ENCODE results near the gene SPATA20.

Gene SPATA20

DNA sequence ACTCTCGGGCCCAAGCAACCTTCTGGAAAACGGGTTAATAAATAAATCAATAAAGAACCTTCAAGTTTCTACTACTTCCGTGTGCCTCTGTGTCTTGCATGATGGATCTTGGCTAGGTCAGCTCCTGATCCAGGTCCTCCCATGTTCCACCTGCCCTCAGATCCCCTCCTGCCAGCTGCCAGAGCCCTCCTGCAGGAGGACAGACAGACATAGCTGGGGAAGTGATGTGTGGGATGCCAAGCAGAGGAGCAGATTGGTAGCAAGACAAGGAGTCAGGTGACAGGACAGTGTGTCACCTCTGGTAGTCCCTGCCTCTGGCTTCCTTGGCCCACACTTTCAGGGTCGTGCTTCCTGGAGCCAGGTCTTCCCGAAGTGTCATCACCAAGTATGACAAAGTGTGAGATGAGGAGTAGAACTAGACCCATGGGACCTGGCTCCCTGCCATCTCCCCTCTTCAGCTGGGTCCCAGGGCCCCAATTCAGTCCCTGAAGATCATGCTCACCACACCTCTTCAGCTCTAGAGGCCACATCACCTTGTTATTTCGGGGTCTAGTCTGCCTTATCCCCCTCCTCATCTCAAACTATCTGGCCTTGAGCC is 15.4 kb upstream of the SPATA20 start:
- H3K4me1 ChIP-seq (ENCODE audit: insufficient read depth, low read length), result peaks cover 13% of the 10 kb centered on the region
- H3K36me3 ChIP-seq (ENCODE audit: insufficient read depth, low read length), result no peaks in the 10 kb centered on the region
- H3K9me3 ChIP-seq (ENCODE audit: control insufficient read depth, insufficient read depth, low read length), result no peaks in the 10 kb centered on the region
- no peak overlapping the region for H3K9ac ChIP-seq (ENCODE audit: low read depth, low read length)

- Histone ChIP-seq H3K9me3 (ENCODE audit: control insufficient read depth, insufficient read depth, low read length) (no peaks in the 10 kb centered on the region), H3K4me1 (ENCODE audit: insufficient read depth, low read length) (peaks cover 13% of the 10 kb centered on the region), H3K9ac (ENCODE audit: low read depth, low read length) (peak within 1 kb of the TSS; percentile 46; the same call in 1 of the 2 replicates), H3K36me3 (ENCODE audit: insufficient read depth, low read length) (no peaks in the 10 kb centered on the region)
These were observed 14.4 kb upstream of the SPATA20 start, which contains the start of gene EPN3 for GRCh38 chr17:50532452-50533024. Gene EPN3 (plus strand): TSS chr17:50532735. CDS start chr17:50536557, 3,822 bp downstream.

GRCh38 chr17:50533185-50533584 is 13.8 kb upstream of the SPATA20 start:
- Histone ChIP-seq H3K4me1 (ENCODE audit: insufficient read depth, low read length) (peaks cover 13% of the 10 kb centered on the region), H3K36me3 (ENCODE audit: insufficient read depth, low read length) (no peaks in the 10 kb centered on the region), H3K9me3 (ENCODE audit: control insufficient read depth, insufficient read depth, low read length) (no peaks in the 10 kb centered on the region), H3K9ac (ENCODE audit: low read depth, low read length) (peak overlapping the region; percentile 46; the same call in 1 of the 2 replicates)

DNA sequence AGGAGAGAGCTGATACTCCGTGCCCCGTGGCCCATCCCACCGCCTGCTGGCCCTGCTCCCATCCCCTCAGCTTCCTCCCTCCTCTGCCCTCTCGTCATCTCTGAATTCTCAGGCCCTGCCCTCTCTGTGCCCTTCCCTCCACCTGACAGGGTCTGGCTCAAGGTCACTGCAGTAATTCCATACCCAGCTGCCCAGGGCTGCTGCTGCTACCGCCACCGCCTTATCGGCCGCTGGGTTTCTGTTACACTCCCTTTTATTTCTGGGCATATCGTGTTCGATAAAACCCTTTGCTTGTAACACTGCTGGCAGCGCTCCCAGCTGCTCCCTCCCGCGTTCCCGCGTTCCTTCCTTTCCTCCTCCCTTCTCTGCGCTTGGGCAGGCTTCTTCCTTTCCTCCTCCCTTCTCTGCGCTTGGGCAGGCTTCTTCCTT is 13.2 kb upstream of the SPATA20 start:
- peaks cover 15% of the 10 kb centered on the region for H3K4me1 ChIP-seq (ENCODE audit: insufficient read depth, low read length)
- H3K9ac ChIP-seq (ENCODE audit: low read depth, low read length), result peak overlapping the region; percentile 46; the same call in 1 of the 2 replicates
- H3K36me3 ChIP-seq (ENCODE audit: insufficient read depth, low read length), result no peaks in the 10 kb centered on the region
- H3K9me3 ChIP-seq (ENCODE audit: control insufficient read depth, insufficient read depth, low read length), result no peaks in the 10 kb centered on the region

DNA sequence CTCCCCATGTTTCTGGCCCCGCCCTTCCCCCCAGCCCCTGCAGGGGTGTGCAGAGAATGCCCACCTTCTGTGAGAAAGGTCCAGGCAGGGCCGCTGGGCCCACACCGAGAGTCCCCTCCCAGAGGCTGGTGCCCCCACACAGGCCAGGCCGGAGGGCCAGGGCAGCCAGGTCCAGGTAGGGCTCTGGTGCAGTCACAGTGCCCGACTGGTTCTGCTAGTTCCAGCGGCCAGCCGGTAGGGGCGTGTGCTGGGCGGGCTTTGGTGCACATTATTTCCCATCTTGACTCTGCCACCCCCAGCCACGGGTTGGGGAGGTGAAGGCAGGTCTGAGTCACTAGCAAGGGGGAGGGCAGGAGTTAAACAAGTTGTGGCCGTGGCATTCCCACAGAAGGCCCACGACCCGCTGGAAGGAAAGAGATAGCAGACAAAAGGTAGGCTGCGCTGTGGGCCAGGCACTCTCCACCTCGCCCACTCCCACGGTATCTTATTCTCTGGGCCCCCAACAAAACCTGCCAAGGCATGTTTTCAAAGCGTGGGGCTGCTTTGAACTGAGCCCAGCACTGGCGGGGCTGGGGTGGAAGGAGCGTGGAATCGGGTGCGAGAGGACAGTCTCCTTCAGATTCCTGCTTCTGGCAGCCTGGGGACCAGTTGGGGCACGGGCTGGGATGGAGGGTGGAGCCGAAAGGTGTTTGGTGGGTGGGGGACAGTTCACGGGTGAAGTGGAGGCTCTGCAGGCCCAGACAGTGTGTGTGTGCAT is 12.6 kb upstream of the SPATA20 start:
- H3K9me3 ChIP-seq (ENCODE audit: control insufficient read depth, insufficient read depth, low read length), result no peaks in the 10 kb centered on the region
- H3K9ac ChIP-seq (ENCODE audit: low read depth, low read length), result peak overlapping the region; percentile 46; the same call in 1 of the 2 replicates
- H3K36me3 ChIP-seq (ENCODE audit: insufficient read depth, low read length), result no peaks in the 10 kb centered on the region
- peaks cover 22% of the 10 kb centered on the region for H3K4me1 ChIP-seq (ENCODE audit: insufficient read depth, low read length)

DNA sequence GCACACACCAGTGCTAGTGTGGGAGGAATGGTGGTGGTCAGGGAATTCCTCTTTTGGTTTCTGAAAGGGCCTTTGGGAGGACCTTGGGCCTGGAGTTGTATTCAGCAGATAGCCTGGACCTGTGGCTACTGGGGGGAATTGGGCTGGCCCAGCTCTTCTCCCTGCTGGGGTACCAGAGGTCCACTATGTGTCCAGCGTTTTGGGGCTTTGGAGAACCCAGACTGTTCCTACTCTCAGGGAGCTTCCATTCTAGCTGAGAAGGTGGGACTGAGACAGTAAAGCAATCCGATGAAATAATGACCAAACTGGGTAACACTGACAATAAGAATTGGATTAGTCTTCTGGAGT is 12.0 kb upstream of the SPATA20 start:
- no peaks in the 10 kb centered on the region for H3K36me3 ChIP-seq (ENCODE audit: insufficient read depth, low read length)
- peaks cover 27% of the 10 kb centered on the region for H3K4me1 ChIP-seq (ENCODE audit: insufficient read depth, low read length)
- no peak overlapping the region for H3K9ac ChIP-seq (ENCODE audit: low read depth, low read length)
- no peaks in the 10 kb centered on the region for H3K9me3 ChIP-seq (ENCODE audit: control insufficient read depth, insufficient read depth, low read length)

GRCh38 chr17:50535407-50535806 is 11.6 kb upstream of the SPATA20 start:
- H3K9me3 ChIP-seq (ENCODE audit: control insufficient read depth, insufficient read depth, low read length), result no peaks in the 10 kb centered on the region
- H3K36me3 ChIP-seq (ENCODE audit: insufficient read depth, low read length), result no peaks in the 10 kb centered on the region
- H3K9ac ChIP-seq (ENCODE audit: low read depth, low read length), result no peak overlapping the region
- H3K4me1 ChIP-seq (ENCODE audit: insufficient read depth, low read length), result peaks cover 32% of the 10 kb centered on the region

GRCh38 chr17:50536683-50537646 is 10.0 kb upstream of the SPATA20 start:
- Histone ChIP-seq H3K9me3 (ENCODE audit: control insufficient read depth, insufficient read depth, low read length) (no peaks in the 10 kb centered on the region), H3K36me3 (ENCODE audit: insufficient read depth, low read length) (no peaks in the 10 kb centered on the region), H3K9ac (ENCODE audit: low read depth, low read length) (no peak overlapping the region), H3K4me1 (ENCODE audit: insufficient read depth, low read length) (peaks cover 36% of the 10 kb centered on the region)

DNA sequence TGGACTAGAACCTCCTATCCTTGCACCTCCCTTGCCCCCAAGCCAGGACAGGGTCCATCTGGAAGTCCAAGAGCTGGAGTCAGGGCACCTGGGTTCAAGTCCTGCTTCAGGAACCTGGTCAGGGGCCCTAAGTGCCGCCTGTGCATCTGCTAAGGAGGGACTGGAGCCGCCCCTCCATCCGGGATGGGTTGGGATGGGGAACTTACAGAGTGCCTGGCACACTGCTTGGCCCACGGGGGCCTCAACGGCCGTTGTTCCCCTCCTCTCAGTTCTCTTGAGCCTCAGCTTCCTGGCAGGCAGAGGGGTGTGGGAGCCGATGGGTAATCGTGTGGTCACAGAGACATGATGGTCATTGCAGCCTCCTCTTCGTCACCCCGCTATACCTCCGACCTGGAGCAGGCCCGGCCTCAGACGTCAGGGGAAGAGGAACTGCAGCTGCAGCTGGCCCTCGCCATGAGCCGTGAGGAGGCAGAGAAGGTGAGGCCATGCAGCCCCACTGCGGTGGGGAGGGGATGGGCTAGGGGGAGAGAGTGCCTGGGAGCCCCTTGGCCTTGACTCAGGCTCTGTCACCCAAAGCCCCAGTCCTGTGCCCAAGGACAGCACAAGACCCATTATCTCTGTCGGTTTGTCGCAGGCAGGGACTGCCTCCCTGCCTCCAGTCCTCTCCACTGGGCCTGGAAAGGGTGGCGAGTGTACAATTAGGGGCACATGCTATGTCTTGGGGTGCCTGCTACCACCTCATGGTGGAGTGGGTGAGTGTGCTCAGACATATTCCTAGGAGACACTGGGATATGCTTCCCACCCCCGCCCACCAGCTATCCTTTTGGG is 9.0 kb upstream of the SPATA20 start:
- Histone ChIP-seq H3K9ac (ENCODE audit: low read depth, low read length) (no peak overlapping the region), H3K9me3 (ENCODE audit: control insufficient read depth, insufficient read depth, low read length) (no peaks in the 10 kb centered on the region), H3K36me3 (ENCODE audit: insufficient read depth, low read length) (no peaks in the 10 kb centered on the region), H3K4me1 (ENCODE audit: insufficient read depth, low read length) (peaks cover 37% of the 10 kb centered on the region)

GRCh38 chr17:50538549-50539410 is 8.2 kb upstream of the SPATA20 start:
- H3K9ac ChIP-seq (ENCODE audit: low read depth, low read length), result no peak overlapping the region
- no peaks in the 10 kb centered on the region for H3K36me3 ChIP-seq (ENCODE audit: insufficient read depth, low read length)
- peaks cover 37% of the 10 kb centered on the region for H3K4me1 ChIP-seq (ENCODE audit: insufficient read depth, low read length)
- H3K9me3 ChIP-seq (ENCODE audit: control insufficient read depth, insufficient read depth, low read length), result no peaks in the 10 kb centered on the region

DNA sequence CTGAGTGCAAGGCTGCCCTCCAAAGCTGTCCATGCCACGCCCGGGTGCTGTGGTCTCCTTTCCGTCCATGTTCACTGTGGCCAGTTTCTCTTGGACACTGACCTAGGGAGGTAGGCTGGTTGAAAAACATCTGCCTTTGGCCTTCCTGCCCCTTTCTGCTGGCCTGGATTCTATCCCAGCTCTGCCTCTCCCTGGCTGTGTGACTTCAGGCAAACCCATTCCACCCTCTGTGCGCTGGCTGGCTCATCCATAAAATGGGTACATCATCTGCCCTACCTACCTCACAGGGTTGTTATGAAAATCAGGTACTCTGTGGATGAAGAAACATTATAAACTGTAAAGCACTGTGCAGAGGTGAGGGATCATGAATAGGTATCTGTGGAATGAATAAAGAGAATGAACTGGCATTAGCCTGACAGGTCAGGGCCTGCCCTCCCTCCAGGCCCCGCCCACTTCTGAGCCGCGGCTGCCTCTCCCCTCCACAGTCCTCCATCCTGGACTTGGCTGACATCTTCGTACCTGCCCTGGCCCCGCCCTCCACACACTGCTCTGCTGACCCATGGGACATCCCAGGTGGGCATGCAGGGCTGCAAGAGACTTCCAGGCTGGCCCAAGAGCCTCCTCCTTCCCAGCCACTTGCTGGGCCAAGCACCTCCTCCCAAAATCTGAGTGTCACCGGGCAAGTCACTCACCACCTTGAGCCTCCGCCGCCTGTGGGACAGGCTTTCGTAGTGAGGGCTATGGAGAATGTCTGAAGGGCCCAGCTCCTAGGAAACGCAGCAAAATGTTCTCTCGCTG is 7.0 kb upstream of the SPATA20 start:
- H3K9me3 ChIP-seq (ENCODE audit: control insufficient read depth, insufficient read depth, low read length), result no peaks in the 10 kb centered on the region
- H3K9ac ChIP-seq (ENCODE audit: low read depth, low read length), result no peak overlapping the region
- no peaks in the 10 kb centered on the region for H3K36me3 ChIP-seq (ENCODE audit: insufficient read depth, low read length)
- H3K4me1 ChIP-seq (ENCODE audit: insufficient read depth, low read length), result peaks cover 30% of the 10 kb centered on the region
